HL-60/S4 treated with retinoic acid at 250 ng/mL for 4 days and 3 days (cell line): Measurements from ENCODE around the gene LHFPL5.

Experiments used
- in situ Hi-C: fragments of 300-500 bp; cut with MboI; formaldehyde crosslinking; loops from 2 replicates; pipeline ENCODE4 v1.7.0; 2022; ENCODE audit warnings: low sequenced_read_pairs

The LHFPL5 gene

DNA sequence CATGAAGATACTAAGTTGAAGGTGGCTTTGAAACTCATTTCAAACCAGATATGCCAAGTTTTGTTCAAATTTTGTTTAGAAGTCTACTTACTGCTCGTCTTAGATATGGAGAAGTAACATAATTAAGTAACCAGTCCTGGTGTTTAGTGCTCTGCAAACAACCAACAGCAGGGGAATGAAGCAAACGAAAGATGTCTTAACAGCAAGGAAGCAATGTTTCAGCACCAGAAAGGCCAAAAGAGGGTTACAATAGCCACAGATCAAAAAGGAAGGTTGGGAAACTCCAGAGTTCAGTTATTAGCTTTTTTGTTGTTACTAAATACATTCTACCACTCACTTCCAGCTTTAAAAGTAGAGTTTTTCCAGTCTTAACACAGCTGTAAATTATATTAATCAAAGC lies 45.1 kb downstream of the LHFPL5 start:
- in situ Hi-C loops = no loop called here

DNA sequence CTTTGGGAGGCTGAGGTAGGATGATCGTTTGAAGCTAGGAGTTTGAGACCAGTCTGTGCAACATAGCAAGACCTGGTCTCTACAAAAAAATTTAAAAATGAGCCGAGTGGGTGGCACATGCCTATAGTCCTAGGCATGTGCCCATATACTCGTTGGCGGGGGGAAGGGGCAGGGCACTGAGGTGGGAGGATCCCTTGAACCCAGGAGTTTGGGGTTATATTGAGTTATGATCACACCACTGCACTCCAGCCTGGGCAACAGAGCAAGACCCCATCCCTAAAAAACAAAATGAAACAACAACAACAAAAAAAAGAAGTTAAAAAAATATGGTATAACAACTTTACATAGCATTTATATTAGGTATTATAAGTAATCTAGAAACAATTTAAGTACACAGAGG lies 47.8 kb downstream of the LHFPL5 start:
- in situ Hi-C loops = no loop called here

DNA sequence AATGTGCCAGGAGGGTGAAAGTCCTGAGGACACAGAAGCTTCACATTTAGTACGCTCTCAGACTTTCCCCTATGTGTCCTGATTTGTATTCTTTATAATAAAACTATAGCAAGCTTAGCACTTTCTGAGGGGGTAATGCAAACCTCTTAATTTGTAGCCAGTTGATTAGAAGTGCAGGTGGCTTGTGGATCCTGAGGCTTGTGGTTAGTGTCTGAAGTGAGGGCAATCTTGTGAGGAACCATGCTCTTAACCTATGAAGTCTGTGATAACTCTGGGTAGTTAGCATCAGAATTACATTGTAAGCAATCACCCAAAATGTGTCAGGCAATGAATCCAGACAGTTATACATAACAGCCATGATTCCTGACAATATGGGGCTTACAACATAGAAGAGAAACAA lies 51.1 kb downstream of the LHFPL5 start:
- in situ Hi-C loops = no loop called here

DNA sequence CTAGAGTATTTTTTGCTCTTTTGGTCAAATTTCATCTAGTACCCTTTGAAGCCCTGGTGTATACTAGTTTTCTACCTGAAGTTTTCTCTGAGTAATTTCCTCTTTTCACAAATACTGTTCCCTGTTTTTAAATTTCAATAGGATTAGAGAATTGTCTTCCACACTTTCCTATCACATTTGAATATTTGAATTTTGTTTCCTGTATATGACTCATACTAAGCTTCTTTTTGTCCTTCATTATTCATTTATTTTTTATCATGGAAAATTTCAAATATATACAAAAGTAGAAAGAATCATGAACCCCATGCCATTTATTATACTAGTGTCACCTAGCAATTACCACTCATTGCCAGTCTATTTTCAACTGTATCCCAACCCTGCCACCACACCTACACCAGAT lies 52.7 kb downstream of the LHFPL5 start:
- in situ Hi-C loops = no loop called here

DNA sequence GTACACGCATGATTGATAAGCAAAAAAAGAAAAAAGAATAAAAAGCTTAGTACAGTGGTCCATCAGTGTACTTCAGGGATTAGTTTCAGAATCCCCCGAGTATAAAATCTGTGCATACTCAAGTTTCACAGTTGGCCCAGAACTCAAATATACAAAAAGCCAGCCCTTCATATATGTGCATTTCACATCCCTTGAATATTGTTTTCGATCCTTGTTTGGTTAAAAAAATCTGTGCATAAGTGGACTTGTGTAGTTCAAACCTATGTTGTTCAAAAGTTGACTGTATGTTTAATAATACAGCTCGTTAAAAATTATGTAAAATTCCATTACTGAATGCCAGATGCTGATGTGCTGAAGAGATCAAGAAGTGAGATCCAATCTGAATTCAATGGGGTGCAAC lies 54.2 kb downstream of the LHFPL5 start:
- in situ Hi-C loops = no loop called here
